ENCODE results near the gene KIF6. TPM values are rescaled to one million over a fixed set of nuclear protein-coding genes. Genes with fewer than 3 reads are reported as not detected.

The KIF6 gene
- total RNA-seq, 1 donor from 2014 or later = not detected

DNA sequence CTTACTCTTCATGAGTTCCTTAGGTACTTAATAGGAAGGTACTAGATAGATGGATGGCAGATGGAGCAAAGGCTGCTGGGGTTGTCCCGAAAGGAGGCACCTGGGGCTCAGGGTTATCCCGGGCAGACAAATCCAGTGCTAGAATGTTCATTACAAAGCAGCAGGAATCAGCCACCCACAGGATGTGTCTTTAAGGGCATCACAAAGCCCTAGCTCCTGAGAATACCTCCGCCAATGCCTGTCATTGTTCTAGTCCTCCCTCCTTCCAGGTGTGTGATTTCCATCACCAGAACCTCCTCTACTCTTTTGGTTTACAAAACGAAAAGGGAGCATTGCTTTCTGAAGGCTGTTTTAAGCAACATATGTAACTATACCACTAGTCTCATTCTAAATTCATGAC, 138.1 kb downstream of the KIF6 start:
- Histone ChIP-seq H3K27ac (no peak overlapping the region), H3K9me3 (no peaks in the 10 kb centered on the region), H3K4me1 (no peaks in the 10 kb centered on the region), H3K27me3 (no peaks in the 10 kb centered on the region), H3K4me3 (no peak overlapping the region), H3K36me3 (no peaks in the 10 kb centered on the region)
- intact Hi-C loops (cut with DNase I) = no loop called here
- DNase-seq (ENCODE audit: extremely low spot score in 2 of 2) = no peak
- TF ChIP-seq, protein P1, sequence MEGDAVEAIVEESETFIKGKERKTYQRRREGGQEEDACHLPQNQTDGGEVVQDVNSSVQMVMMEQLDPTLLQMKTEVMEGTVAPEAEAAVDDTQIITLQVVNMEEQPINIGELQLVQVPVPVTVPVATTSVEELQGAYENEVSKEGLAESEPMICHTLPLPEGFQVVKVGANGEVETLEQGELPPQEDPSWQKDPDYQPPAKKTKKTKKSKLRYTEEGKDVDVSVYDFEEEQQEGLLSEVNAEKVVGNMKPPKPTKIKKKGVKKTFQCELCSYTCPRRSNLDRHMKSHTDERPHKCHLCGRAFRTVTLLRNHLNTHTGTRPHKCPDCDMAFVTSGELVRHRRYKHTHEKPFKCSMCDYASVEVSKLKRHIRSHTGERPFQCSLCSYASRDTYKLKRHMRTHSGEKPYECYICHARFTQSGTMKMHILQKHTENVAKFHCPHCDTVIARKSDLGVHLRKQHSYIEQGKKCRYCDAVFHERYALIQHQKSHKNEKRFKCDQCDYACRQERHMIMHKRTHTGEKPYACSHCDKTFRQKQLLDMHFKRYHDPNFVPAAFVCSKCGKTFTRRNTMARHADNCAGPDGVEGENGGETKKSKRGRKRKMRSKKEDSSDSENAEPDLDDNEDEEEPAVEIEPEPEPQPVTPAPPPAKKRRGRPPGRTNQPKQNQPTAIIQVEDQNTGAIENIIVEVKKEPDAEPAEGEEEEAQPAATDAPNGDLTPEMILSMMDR (IDR thresholded peaks at IDR 0.05) = no peak
- TF ChIP-seq POLR2AphosphoS5 (IDR thresholded peaks at IDR 0.05; ENCODE audit: insufficient read depth in 1 of 2, low read depth in 1 of 2) = no peak
- TF ChIP-seq POLR2A (IDR thresholded peaks at IDR 0.05) = no peak

DNA sequence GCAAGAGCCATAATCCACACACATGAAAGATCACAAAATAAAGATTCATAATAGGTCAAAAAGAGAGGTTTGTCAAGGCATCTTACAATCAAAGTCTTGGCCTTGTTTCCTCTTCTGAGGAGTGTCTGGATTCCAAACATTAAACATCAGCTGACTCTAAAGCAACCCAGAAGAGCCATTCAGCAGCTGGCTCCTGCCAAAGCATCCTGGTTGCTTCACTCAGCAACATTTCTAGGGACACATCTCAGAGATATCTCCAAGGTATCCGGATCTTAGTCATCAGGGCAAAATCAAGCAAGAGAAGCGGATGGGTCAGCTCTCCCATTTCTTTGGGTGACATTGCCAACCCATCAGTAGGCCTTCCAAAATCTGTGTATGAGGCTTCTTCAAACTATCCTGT, 139.6 kb downstream of the KIF6 start:
- Histone ChIP-seq H3K27me3 (no peaks in the 10 kb centered on the region), H3K36me3 (no peaks in the 10 kb centered on the region), H3K4me1 (no peaks in the 10 kb centered on the region), H3K9me3 (no peaks in the 10 kb centered on the region), H3K27ac (no peak overlapping the region), H3K4me3 (no peak overlapping the region)
- intact Hi-C loops (cut with DNase I) = no loop called here
- no peak for DNase-seq (ENCODE audit: extremely low spot score in 2 of 2)
- TF ChIP-seq, protein P1 (IDR thresholded peaks at IDR 0.05) = no peak
- TF ChIP-seq POLR2AphosphoS5 (IDR thresholded peaks at IDR 0.05; ENCODE audit: insufficient read depth in 1 of 2, low read depth in 1 of 2) (no peak), POLR2A (IDR thresholded peaks at IDR 0.05) (no peak)

DNA sequence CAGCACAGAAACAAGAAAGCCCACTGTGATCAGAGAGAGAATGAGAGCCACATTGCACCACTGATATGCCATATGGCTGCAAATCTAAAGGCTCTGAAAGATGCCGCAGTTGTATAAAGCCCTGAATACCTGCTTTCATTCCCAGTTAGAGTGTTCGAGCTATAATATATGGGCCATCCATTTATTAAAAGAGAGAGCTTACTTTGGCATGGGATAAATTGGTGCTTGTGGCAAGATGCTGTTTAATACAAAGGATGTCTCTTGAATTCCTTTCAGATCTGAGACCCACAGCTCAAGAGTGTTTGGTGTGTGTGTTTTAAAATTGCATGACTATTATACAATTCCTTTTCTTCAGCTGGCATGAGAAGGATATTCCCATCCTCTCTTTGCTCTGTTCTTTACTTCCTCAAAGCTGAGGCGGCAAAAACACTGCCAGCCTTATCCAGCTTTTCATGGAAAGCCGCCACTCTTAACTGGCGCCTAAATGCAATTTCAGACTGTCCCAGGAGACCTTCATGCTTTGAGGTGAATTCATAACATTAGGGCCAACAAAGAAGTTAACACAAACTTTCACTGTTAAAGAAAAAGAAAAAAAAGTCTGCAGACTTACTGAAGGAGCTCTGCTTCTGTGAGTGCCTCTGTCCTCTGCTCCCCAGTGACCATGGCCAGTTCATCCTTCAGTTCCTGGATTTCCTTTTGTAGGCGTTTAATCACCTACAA, 147.6 kb downstream of the KIF6 start:
- TF ChIP-seq, protein P1 (IDR thresholded peaks at IDR 0.05) = no peak
- TF ChIP-seq POLR2AphosphoS5 (IDR thresholded peaks at IDR 0.05; ENCODE audit: insufficient read depth in 1 of 2, low read depth in 1 of 2) (no peak), POLR2A (IDR thresholded peaks at IDR 0.05) (no peak)

DNA sequence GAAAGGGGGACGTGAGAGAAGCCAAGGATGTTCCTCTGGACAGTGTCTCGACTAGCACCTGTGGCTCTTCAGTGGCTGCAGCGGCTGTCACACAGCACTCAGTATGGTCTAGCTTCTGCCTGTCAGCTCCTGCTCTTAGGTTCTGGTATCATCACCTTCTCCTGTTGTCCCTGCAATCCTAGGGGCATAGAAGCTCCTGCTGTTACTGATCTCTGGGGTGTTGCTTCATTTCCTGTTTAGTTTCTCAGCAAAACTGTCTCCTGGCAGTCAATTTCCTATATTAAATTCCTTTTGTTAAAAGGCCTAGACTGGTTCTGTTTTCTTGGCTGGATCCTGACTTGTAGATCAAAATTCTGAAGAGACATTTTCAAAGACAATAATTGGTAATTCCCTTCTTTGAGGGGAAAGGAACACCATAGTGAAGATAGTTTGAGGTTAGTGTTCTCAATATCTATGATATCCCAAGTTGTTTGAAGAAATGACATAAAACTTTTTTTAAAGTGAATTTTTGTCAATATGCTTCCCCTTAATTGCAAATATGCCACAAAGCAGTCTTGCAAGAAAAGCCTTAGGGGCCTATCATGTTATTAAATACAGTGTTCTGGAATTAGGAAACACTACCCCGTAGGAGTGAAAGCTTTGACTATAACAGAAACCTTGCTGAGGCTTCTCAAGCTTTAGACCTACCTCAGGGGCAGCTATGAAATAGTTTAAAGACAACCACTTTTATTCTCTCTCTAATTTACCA, 148.5 kb downstream of the KIF6 start:
- no peaks in the 10 kb centered on the region for H3K4me1 ChIP-seq
- intact Hi-C loops (cut with DNase I) = no loop called here
- H3K27me3 ChIP-seq = no peaks in the 10 kb centered on the region

More for the DNA sequence above, 147.6 kb downstream of the KIF6 start:
- no peak for DNase-seq (ENCODE audit: extremely low spot score in 2 of 2)
- no peaks in the 10 kb centered on the region for H3K36me3 ChIP-seq
- no peaks in the 10 kb centered on the region for H3K9me3 ChIP-seq
- H3K4me1 ChIP-seq = no peaks in the 10 kb centered on the region
- H3K27me3 ChIP-seq = no peaks in the 10 kb centered on the region
- intact Hi-C loops (cut with DNase I) = no loop called here
- no peak overlapping the region for H3K4me3 ChIP-seq
- H3K27ac ChIP-seq = no peak overlapping the region

More for the DNA sequence above, 148.5 kb downstream of the KIF6 start:
- Histone ChIP-seq H3K9me3 (no peaks in the 10 kb centered on the region), H3K4me3 (no peak overlapping the region), H3K36me3 (no peaks in the 10 kb centered on the region), H3K27ac (no peak overlapping the region)
- no peak for DNase-seq (ENCODE audit: extremely low spot score in 2 of 2)
- no peak for TF ChIP-seq POLR2AphosphoS5 (IDR thresholded peaks at IDR 0.05; ENCODE audit: insufficient read depth in 1 of 2, low read depth in 1 of 2)
- TF ChIP-seq POLR2A (IDR thresholded peaks at IDR 0.05) = no peak
- TF ChIP-seq, protein P1 (IDR thresholded peaks at IDR 0.05) = no peak
